Endothelial cell (in vitro differentiated cells): ENCODE results near the gene SETD6. TPM values are rescaled to one million over a fixed set of nuclear protein-coding genes. Genes with fewer than 3 reads are reported as not detected.

Experiments used
- DNase-seq: peaks from one replicate; pipeline ENCODE4 v3.0.0; 2021; ENCODE audit warnings: low spot score
- H3K27ac Mint-ChIP-seq: one replicate; pipeline ENCODE4 v1.8.0; 2021; ENCODE audit warnings: mixed read lengths, inconsistent platforms; ENCODE audit not compliant: unreplicated experiment
- H3K27me3 Mint-ChIP-seq: one replicate; pipeline ENCODE4 v1.8.0; 2021; ENCODE audit warnings: mild to moderate bottlenecking, moderate library complexity, mixed read lengths, inconsistent platforms; ENCODE audit not compliant: unreplicated experiment
- H3K36me3 Mint-ChIP-seq: one replicate; pipeline ENCODE4 v1.8.0; 2021; ENCODE audit warnings: mild to moderate bottlenecking, low read depth, mixed read lengths, inconsistent platforms; ENCODE audit not compliant: unreplicated experiment
- H3K4me1 Mint-ChIP-seq: one replicate; pipeline ENCODE4 v1.8.0; 2021; ENCODE audit warnings: mild to moderate bottlenecking, mixed read lengths, inconsistent platforms; ENCODE audit not compliant: unreplicated experiment
- H3K4me3 Mint-ChIP-seq: one replicate; pipeline ENCODE4 v1.8.0; 2021; ENCODE audit warnings: mild to moderate bottlenecking, mixed read lengths, inconsistent platforms; ENCODE audit not compliant: unreplicated experiment
- H3K9me3 Mint-ChIP-seq: one replicate; pipeline ENCODE4 v1.8.0; 2021; ENCODE audit warnings: mixed read lengths, inconsistent platforms; ENCODE audit not compliant: unreplicated experiment
- CTCF ChIP-seq: fragments of 200-600 bp; sonication (generic); IDR thresholded peaks from one replicate; pipeline ENCODE4 v1.5.0; 2021; ENCODE audit warnings: antibody characterized with exemption; ENCODE audit not compliant: unreplicated experiment
- total RNA-seq: library from RNA; stranded (reverse); fragmentation: NEBNext Ultra II Directional; extraction: Animal tissue kit (Norgen Biotek cat#: 25700); gene quantifications from one replicate; pipeline ENCODE4 v1.2.1, GENCODE V29; 2021; ENCODE audit not compliant: unreplicated experiment

The SETD6 gene
- total RNA-seq, 1 donor from 2014 or later, result 7.9 TPM

- H3K9me3 Mint-ChIP-seq, result no peaks in the 10 kb centered on the region
- no peak overlapping the region for H3K4me3 Mint-ChIP-seq
- peaks cover 58% of the 10 kb centered on the region for H3K36me3 Mint-ChIP-seq
- no peaks in the 10 kb centered on the region for H3K4me1 Mint-ChIP-seq
- TF ChIP-seq CTCF, result no peak
- DNase-seq, result no peak
- H3K27me3 Mint-ChIP-seq, result peaks cover 2% of the 10 kb centered on the region
- no peak overlapping the region for H3K27ac Mint-ChIP-seq
These were observed 18.6 kb downstream of the SETD6 start for GRCh38 chr16:58533751-58534470.

- no peaks in the 10 kb centered on the region for H3K9me3 Mint-ChIP-seq
- H3K36me3 Mint-ChIP-seq, result peaks cover 64% of the 10 kb centered on the region
- no peaks in the 10 kb centered on the region for H3K4me1 Mint-ChIP-seq
- no peak for DNase-seq
- H3K27ac Mint-ChIP-seq, result no peak overlapping the region
- no peak for TF ChIP-seq CTCF
- H3K27me3 Mint-ChIP-seq, result peaks cover 2% of the 10 kb centered on the region
- H3K4me3 Mint-ChIP-seq, result no peak overlapping the region
These were observed 19.8 kb downstream of the SETD6 start for GRCh38 chr16:58535100-58535499.

- H3K27ac Mint-ChIP-seq, result no peak overlapping the region
- no peak for DNase-seq
- TF ChIP-seq CTCF, result no peak
- peaks cover 2% of the 10 kb centered on the region for H3K27me3 Mint-ChIP-seq
- H3K4me3 Mint-ChIP-seq, result no peak overlapping the region
- H3K4me1 Mint-ChIP-seq, result no peaks in the 10 kb centered on the region
- peaks cover 65% of the 10 kb centered on the region for H3K36me3 Mint-ChIP-seq
- no peaks in the 10 kb centered on the region for H3K9me3 Mint-ChIP-seq
These were observed 21.0 kb downstream of the SETD6 start for GRCh38 chr16:58536278-58536677.

GRCh38 chr16:58537124-58537906, 22.0 kb downstream of the SETD6 start:
- Mint-ChIP-seq H3K36me3 (peaks cover 63% of the 10 kb centered on the region), H3K27me3 (peaks cover 2% of the 10 kb centered on the region), H3K4me3 (no peak overlapping the region), H3K4me1 (no peaks in the 10 kb centered on the region), H3K27ac (no peak overlapping the region), H3K9me3 (no peaks in the 10 kb centered on the region)
- TF ChIP-seq CTCF, result no peak
- DNase-seq, result no peak

GRCh38 chr16:58541711-58542110, 26.4 kb downstream of the SETD6 start:
- no peak overlapping the region for H3K4me3 Mint-ChIP-seq
- TF ChIP-seq CTCF, result no peak
- no peak overlapping the region for H3K27ac Mint-ChIP-seq
- no peak for DNase-seq
- peaks cover 2% of the 10 kb centered on the region for H3K27me3 Mint-ChIP-seq
- H3K4me1 Mint-ChIP-seq, result no peaks in the 10 kb centered on the region
- peaks cover 68% of the 10 kb centered on the region for H3K36me3 Mint-ChIP-seq
- H3K9me3 Mint-ChIP-seq, result no peaks in the 10 kb centered on the region
